Esophagus muscularis mucosa (tissue), 4 donors: ENCODE results near the gene ACAD11. TPM values are rescaled to one million over a fixed set of nuclear protein-coding genes. Genes with fewer than 3 reads are reported as not detected.
A peak's percentile ranks its signal among the peaks of the same experiment; 100 is the strongest.
"Not testable (repeated sequence)": the region's sequence is repeated elsewhere in the genome, so short reads cannot be mapped to it uniquely, and the experiment has no call there.

Experiments used
- DNase-seq: peaks from one replicate; pipeline ENCODE4 v3.0.0-alpha.2; 2017; ENCODE audit errors: extremely low spot score
- H3K27ac ChIP-seq, 4 donors: fragments of 200-600 bp; sonication (generic); replicated peaks in 1 of 4; 1 replicate in 3 of 4; 2 replicates in 1 of 4; pipeline ENCODE4 v1.5.1; 2016 to 2019; ENCODE audit warnings: mild to moderate bottlenecking in 1 of 4
- H3K27me3 ChIP-seq, 4 donors: fragments of 200-600 bp; sonication (generic); one replicate each; pipeline versions ENCODE4 v1.5.1 to v1.6.0; 2016 to 2019
- H3K36me3 ChIP-seq, 4 donors: fragments of 200-600 bp; sonication (generic); one replicate each; pipeline ENCODE4 v1.5.1; 2016 to 2019
- H3K4me1 ChIP-seq, 4 donors: fragments of 200-600 bp; sonication (generic); one replicate each; pipeline ENCODE4 v1.5.1; 2016 to 2019
- H3K4me3 ChIP-seq, 4 donors: fragments of 200-600 bp; sonication (generic); 1 replicate in 2 of 4; 2 replicates in 2 of 4; pipeline ENCODE4 v1.5.1; 2016 to 2019; ENCODE audit warnings: mild to moderate bottlenecking in 4 of 4, moderate library complexity in 1 of 4
- H3K9me3 ChIP-seq, 4 donors: fragments of 200-600 bp; sonication (generic); 1 replicate in 3 of 4; 2 replicates in 1 of 4; pipeline ENCODE4 v1.5.1; 2016 to 2019
- EP300 ChIP-seq: sonication (generic); formaldehyde crosslinking; IDR thresholded peaks from one replicate; pipeline ENCODE4 v1.6.1; 2017; ENCODE audit warnings: antibody characterized with exemption
- POLR2A ChIP-seq: fragments of 450-650 bp; IDR thresholded peaks from one replicate; pipeline ENCODE4 v1.6.1; 2017; ENCODE audit warnings: antibody characterized with exemption, moderate library complexity, mild to moderate bottlenecking, low read depth
- POLR2AphosphoS5 ChIP-seq, 2 donors: sonication (generic); formaldehyde crosslinking; IDR thresholded peaks; one replicate each; pipeline ENCODE4 v1.6.1; 2017; ENCODE audit warnings: antibody characterized with exemption in 2 of 2
- WGBS: methylation state at CpG from one replicate; pipeline ENCODE4 v1.1.5; 2018; 5-methylcytosine and 5-hydroxymethylcytosine counted together
- intact Hi-C: fragments of 100-400 bp; cut with DNase I; formaldehyde crosslinking; loops from one replicate; pipeline ENCODE4 v1.15.1; 2023
- total RNA-seq, 4 donors: library from RNA; depleted of rRNA; stranded (reverse); fragments of >200 nt; gene quantifications; one replicate each; pipeline versions ENCODE4 v1.1.0 to v1.2.1, GENCODE V29; 2016
- TF ChIP-seq, protein P1 (sequence below), 3 experiments: fragments of 200-600 bp in 2 of 3; fragments of 450-650 bp in 1 of 3; sonication (generic) in 2 of 3; IDR thresholded peaks; one replicate each; pipeline ENCODE4 v1.5.1; 2017 to 2019; ENCODE audit warnings: antibody characterized with exemption in 3 of 3, mild to moderate bottlenecking in 2 of 3, moderate library complexity in 1 of 3

Gene ACAD11
- total RNA-seq, 4 donors from 2014 or later, result 14.1 to 26.6 (median 17.2) TPM

DNA sequence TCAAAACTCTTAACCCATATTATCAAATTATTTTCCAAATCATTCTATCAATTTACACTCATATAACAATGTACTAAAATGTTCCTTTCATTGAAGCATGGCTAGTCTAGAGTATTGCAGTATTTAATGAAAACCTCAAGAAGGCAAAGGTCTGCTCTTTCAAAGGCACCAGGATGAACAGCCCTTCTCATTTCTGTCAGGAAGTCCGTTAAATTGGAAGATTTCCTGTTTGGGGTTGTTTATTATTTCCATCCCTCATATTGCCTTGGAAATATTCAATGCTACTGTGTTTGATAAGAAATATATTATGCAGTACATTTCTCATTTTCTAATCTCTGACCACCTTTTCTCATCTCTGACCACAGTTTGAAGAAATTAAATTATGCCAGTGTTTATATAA, 37.5 kb downstream of the ACAD11 start:
- Histone ChIP-seq H3K4me1 (peaks cover 0 to 3% (median 0%) of the 10 kb centered on the region in 4 donors), H3K27ac (no peak overlapping the region), H3K9me3 (no peaks in the 10 kb centered on the region), H3K27me3 (no peaks in the 10 kb centered on the region), H3K4me3 (no peak overlapping the region), H3K36me3 (peaks cover 14 to 60% (median 36%) of the 10 kb centered on the region in 4 donors)
- TF ChIP-seq POLR2AphosphoS5 (IDR thresholded peaks at IDR 0.05) (no peak), EP300 (no peak), POLR2A (no peak)
- TF ChIP-seq, protein P1, sequence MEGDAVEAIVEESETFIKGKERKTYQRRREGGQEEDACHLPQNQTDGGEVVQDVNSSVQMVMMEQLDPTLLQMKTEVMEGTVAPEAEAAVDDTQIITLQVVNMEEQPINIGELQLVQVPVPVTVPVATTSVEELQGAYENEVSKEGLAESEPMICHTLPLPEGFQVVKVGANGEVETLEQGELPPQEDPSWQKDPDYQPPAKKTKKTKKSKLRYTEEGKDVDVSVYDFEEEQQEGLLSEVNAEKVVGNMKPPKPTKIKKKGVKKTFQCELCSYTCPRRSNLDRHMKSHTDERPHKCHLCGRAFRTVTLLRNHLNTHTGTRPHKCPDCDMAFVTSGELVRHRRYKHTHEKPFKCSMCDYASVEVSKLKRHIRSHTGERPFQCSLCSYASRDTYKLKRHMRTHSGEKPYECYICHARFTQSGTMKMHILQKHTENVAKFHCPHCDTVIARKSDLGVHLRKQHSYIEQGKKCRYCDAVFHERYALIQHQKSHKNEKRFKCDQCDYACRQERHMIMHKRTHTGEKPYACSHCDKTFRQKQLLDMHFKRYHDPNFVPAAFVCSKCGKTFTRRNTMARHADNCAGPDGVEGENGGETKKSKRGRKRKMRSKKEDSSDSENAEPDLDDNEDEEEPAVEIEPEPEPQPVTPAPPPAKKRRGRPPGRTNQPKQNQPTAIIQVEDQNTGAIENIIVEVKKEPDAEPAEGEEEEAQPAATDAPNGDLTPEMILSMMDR (IDR thresholded peaks at IDR 0.05), result no peak
- intact Hi-C loops, result no loop called here
- DNase-seq, result no peak
- 60% methylated on average over 1 of the region's 1 CpG for WGBS

DNA sequence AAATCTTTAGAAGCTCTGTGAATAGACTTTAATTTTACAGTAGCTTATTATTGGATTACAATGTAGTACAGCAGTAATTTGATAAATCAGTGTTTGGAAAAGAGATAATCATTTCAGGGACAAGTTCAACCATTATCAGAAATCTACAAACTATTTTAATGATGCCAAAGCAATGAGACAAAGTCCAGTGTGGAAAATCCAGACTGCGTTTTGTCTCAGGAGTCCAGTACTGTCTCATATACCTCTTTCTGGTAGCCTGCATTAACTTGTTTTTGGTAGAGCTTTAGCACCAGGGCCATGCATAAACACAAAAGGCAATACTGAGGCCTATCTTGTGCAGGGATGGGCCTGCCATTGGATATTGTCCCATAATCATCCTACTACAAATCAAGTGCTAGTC, 42.8 kb downstream of the ACAD11 start:
- whole genome bisulfite sequencing, result 96% methylated on average over 1 of the region's 1 CpG
- TF ChIP-seq POLR2AphosphoS5 (IDR thresholded peaks at IDR 0.05) (no peak), EP300 (no peak), POLR2A (no peak)
- TF ChIP-seq, protein P1 (IDR thresholded peaks at IDR 0.05), result no peak
- H3K27me3 ChIP-seq, result no peaks in the 10 kb centered on the region
- peaks cover 0 to 3% (median 0%) of the 10 kb centered on the region in 4 donors for H3K4me1 ChIP-seq
- H3K27ac ChIP-seq, result no peak overlapping the region
- H3K36me3 ChIP-seq, result peaks cover 0 to 40% (median 15%) of the 10 kb centered on the region in 4 donors
- no peak overlapping the region for H3K4me3 ChIP-seq
- no peaks in the 10 kb centered on the region for H3K9me3 ChIP-seq
- intact Hi-C loops, result no loop called here
- no peak for DNase-seq

DNA sequence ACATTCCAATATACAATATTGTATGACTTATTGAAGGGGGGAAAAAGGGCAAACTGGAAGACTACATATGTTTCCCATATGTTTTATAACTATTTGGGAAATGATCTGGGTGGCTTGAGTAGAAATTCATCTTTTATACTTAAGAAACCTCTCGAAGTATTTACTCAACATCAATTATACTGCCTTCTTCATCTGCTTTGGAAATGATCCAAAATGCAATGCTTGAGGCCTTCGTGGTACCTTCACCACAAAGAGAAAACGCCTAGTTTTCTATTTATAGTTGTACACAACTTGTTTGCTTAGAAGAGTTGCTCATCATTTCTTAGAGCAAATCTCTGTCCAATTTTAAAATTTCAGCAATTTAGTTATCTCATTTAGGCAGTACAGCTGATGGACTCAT, 43.7 kb downstream of the ACAD11 start:
- H3K4me3 ChIP-seq, result no peak overlapping the region
- H3K36me3 ChIP-seq, result peaks cover 0 to 34% (median 12%) of the 10 kb centered on the region in 4 donors
- WGBS, result 63% methylated on average over 3 of the region's 3 CpGs
- TF ChIP-seq POLR2AphosphoS5 (IDR thresholded peaks at IDR 0.05), result no peak
- TF ChIP-seq, protein P1 (IDR thresholded peaks at IDR 0.05), result no peak
- no peak for TF ChIP-seq POLR2A
- TF ChIP-seq EP300, result no peak
- peaks cover 0 to 3% (median 0%) of the 10 kb centered on the region in 4 donors for H3K4me1 ChIP-seq
- H3K27ac ChIP-seq, result no peak overlapping the region
- no peaks in the 10 kb centered on the region for H3K9me3 ChIP-seq
- intact Hi-C loops, result no loop called here
- H3K27me3 ChIP-seq, result no peaks in the 10 kb centered on the region
- DNase-seq, result no peak

DNA sequence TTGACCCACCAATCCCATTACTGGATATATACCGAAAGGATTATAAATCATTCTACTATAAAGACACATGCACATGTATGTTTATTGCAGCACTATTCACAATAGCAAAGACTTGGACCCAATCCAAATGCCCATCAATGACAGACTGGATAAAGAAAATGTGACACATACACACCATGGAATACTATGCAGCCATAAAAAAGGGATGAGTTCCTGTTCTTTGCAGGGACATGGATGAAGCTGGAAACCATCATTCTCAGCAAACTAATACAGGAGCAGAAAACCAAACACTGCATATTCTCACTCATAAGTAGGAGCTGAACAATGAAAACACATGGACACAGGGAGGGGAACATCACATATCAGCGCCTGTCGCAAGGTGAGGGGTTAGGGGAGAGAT, 44.3 kb downstream of the ACAD11 start:
- peaks cover 0 to 30% (median 11%) of the 10 kb centered on the region in 4 donors for H3K36me3 ChIP-seq
- H3K9me3 ChIP-seq, H3K4me1 ChIP-seq, DNase-seq, H3K27me3 ChIP-seq, H3K27ac ChIP-seq, intact Hi-C loops, H3K4me3 ChIP-seq: not testable (repeated sequence)
- 98% methylated on average over 3 of the region's 3 CpGs for WGBS

DNA sequence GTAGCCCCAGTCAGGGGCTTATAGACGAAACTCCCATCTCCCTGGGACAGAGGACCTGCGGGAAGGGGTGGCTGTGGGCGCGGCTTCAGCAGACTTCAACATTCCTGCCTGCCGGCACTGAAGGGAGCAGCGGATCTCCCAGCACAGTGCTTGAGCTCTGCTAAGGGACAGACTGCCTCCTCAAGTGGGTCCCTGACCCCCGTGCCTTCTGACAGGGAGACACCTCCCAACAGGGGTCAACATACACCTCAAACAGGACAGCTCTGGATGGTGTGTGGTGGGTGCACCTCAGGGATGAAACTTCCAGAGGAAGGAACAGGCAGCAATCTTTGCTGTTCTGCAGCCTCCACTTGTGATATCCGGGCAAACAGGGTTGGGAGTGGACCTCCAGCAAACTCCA, 53.0 kb downstream of the ACAD11 start:
- H3K9me3 ChIP-seq, result peaks cover 0 to 10% (median 5%) of the 10 kb centered on the region in 4 donors
- H3K27me3 ChIP-seq, H3K4me3 ChIP-seq, DNase-seq, intact Hi-C loops: not testable (repeated sequence)
- H3K36me3 ChIP-seq, result peaks cover 0 to 25% (median 7%) of the 10 kb centered on the region in 4 donors
- H3K27ac ChIP-seq, result peak overlapping the region; percentile 32 to 51 (median 44)
- H3K4me1 ChIP-seq, result peaks cover 4 to 19% (median 16%) of the 10 kb centered on the region in 4 donors
- WGBS, result 77% methylated on average over 6 of the region's 8 CpGs

DNA sequence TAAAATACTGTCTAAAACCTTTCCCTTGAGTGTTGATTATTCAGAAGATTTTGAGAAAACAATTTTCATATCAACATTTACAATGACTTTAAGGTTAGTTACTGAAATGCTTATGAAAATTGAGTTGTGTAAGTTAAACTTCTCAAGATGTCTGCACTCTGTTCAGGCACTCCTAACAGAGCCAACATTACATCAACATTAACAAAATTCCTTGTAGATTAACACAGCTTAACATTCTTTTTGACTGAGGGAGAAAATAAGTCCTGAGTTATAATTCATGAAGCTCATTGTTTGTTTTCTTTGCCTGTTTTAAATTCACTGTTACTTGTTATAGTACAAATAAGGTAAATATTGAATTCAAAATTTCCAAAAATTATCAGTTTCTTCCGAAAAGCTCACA, 53.5 kb downstream of the ACAD11 start:
- WGBS, result 54% methylated on average over 1 of the region's 1 CpG
- TF ChIP-seq POLR2AphosphoS5 (IDR thresholded peaks at IDR 0.05) (no peak), POLR2A (no peak), EP300 (no peak)
- TF ChIP-seq, protein P1 (IDR thresholded peaks at IDR 0.05), result no peak
- intact Hi-C loops, result no loop called here
- Histone ChIP-seq H3K4me3 (no peak overlapping the region), H3K27ac (peak overlapping the region; percentile 32 to 51 (median 44)), H3K4me1 (peaks cover 4 to 19% (median 16%) of the 10 kb centered on the region in 4 donors), H3K9me3 (peaks cover 0 to 10% (median 5%) of the 10 kb centered on the region in 4 donors), H3K36me3 (peaks cover 0 to 25% (median 7%) of the 10 kb centered on the region in 4 donors), H3K27me3 (no peaks in the 10 kb centered on the region)
- no peak for DNase-seq
